ENCODE results near the gene CYLD. TPM values are rescaled to one million over a fixed set of nuclear protein-coding genes. Genes with fewer than 3 reads are reported as not detected.

The CYLD gene
- total and polyA plus RNA-seq, 10 of the 15 experiments (the other 5 are each of a cell fraction or from before 2014, with no cell fraction given) = 19.2 to 106 (median 46.1) TPM

DNA sequence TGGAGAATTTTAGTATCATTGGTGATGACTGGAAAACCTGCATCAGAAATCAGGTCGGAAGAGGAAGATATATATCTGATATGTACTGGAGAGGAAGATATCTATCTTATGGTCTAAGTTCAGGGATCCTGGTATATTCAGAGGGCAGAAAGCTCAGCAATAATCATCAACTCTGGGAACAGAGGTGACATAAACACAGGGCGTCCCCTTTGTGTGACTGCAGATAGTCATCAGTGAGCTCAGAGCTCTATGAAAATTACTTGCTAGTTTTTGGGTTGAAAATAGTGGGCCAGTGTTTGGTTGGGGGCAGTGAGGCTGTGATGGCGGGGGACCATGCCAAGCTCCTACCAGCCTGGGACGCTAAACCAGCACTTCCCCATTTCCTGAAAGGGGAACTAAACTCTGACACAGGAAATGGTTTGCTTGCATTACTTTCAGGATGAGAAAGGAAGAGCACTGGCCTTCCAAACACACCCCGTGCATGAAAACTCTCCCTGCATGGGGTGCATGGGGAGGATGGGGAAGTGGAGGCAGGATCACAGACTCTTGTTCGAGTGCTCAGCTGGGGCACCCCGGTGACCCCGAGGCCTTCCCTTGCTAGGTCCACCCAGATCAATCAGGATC lies 32.7 kb upstream of the CYLD start (continued):
- TF ChIP-seq NFXL1 (IDR thresholded peaks at IDR 0.05; ENCODE audit: borderline replicate concordance) (no peak), HCFC1 (IDR thresholded peaks at IDR 0.05; ENCODE audit: low read length) (no peak), CREB1 (IDR thresholded peaks at IDR 0.05; ENCODE audit: low read depth) (0 out of 2 replicates have a peak, but pooled peaks have one; percentile 27), ZBTB4 (CRISPR knock-in tag; IDR thresholded peaks at IDR 0.05) (no peak), POLR2A (IDR thresholded peaks at IDR 0.05; ENCODE audit: low read depth, low read length) (no peak), BHLHE40 (IDR thresholded peaks at IDR 0.05; ENCODE audit: borderline replicate concordance in 1 of 2, low read depth in 2 of 2, low read length in 1 of 2) (peak; percentile 16 to 42; a peak in 2 of 4 replicates), TAF1 (IDR thresholded peaks at IDR 0.05; ENCODE audit: borderline replicate concordance, low read depth, low read length) (no peak), FOS (IDR thresholded peaks at IDR 0.05; ENCODE audit: borderline replicate concordance, extremely low read depth, insufficient read length) (no peak), ZNF622 (IDR thresholded peaks at IDR 0.05) (no peak), MEF2B (IDR thresholded peaks at IDR 0.05; ENCODE audit: partially characterized antibody, poor library complexity, severe bottlenecking) (no peak), PKNOX1 (IDR thresholded peaks at IDR 0.05) (no peak), TCF7 (IDR thresholded peaks at IDR 0.05; ENCODE audit: borderline replicate concordance) (no peak), CHD2 (IDR thresholded peaks at IDR 0.05; ENCODE audit: borderline replicate concordance, low read depth, low read length) (no peak), IRF4 (IDR thresholded peaks at IDR 0.05; ENCODE audit: low read depth, low read length) (peak; percentile 66; the same call in 1 of the 2 replicates), NRF1 (conservative IDR thresholded peaks at IDR 0.05; ENCODE audit: low read depth, low read length) (no peak), BRCA1 (IDR thresholded peaks at IDR 0.05; ENCODE audit: low read depth, low read length) (no peak), EP300 (IDR thresholded peaks at IDR 0.05; ENCODE audit: borderline replicate concordance in 1 of 2, control insufficient read depth in 1 of 2, low read depth in 2 of 2, low read length in 2 of 2) (no peak), ZBTB40 (IDR thresholded peaks at IDR 0.05; ENCODE audit: borderline replicate concordance) (no peak), SUPT20H (IDR thresholded peaks at IDR 0.05; ENCODE audit: borderline replicate concordance, control insufficient read depth, low read depth, low read length) (no peak)
- TF ChIP-seq, protein P1, sequence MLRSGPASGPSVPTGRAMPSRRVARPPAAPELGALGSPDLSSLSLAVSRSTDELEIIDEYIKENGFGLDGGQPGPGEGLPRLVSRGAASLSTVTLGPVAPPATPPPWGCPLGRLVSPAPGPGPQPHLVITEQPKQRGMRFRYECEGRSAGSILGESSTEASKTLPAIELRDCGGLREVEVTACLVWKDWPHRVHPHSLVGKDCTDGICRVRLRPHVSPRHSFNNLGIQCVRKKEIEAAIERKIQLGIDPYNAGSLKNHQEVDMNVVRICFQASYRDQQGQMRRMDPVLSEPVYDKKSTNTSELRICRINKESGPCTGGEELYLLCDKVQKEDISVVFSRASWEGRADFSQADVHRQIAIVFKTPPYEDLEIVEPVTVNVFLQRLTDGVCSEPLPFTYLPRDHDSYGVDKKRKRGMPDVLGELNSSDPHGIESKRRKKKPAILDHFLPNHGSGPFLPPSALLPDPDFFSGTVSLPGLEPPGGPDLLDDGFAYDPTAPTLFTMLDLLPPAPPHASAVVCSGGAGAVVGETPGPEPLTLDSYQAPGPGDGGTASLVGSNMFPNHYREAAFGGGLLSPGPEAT (IDR thresholded peaks at IDR 0.05; ENCODE audit: low read depth) = peak; percentile 65
